Activated naive CD8-positive, alpha-beta T cell treated with anti-CD3 and anti-CD28 coated beads, Interleukin-2, amount 50 U/mL, for 24 hours (primary cell): Measurements from ENCODE around the gene MYO1E.
"Not testable (repeated sequence)": the region's sequence is repeated elsewhere in the genome, so short reads cannot be mapped to it uniquely, and the experiment has no call there.

Experiments
- ATAC-seq: fragments of 150-1000 bp; cut with Tn5 transposase; one replicate; pipeline ENCODE4 v1.10.0; 2021
- DNase-seq: peaks from one replicate; pipeline ENCODE4 v3.0.0; 2021
- H3K27ac Mint-ChIP-seq: one replicate; pipeline ENCODE4 v1.8.0; 2021; ENCODE audit warnings: mild to moderate bottlenecking, mixed read lengths
- H3K27me3 Mint-ChIP-seq: one replicate; pipeline ENCODE4 v1.8.0; 2021; ENCODE audit warnings: mixed read lengths
- H3K36me3 Mint-ChIP-seq: one replicate; pipeline ENCODE4 v1.8.0; 2021; ENCODE audit warnings: low read depth, mixed read lengths
- H3K4me1 Mint-ChIP-seq: one replicate; pipeline ENCODE4 v1.8.0; 2021; ENCODE audit warnings: mixed read lengths
- H3K4me3 Mint-ChIP-seq: one replicate; pipeline ENCODE4 v1.8.0; 2021; ENCODE audit warnings: mild to moderate bottlenecking, moderate library complexity, mixed read lengths
- H3K9me3 Mint-ChIP-seq: one replicate; pipeline ENCODE4 v1.8.0; 2021; ENCODE audit warnings: mixed read lengths

MYO1E gene

GRCh38 chr15:59290295-59291212, 82.1 kb downstream of the MYO1E start:
- H3K36me3 Mint-ChIP-seq, result no peaks in the 10 kb centered on the region
- DNase-seq (no peak), ATAC-seq (no peak)
- H3K4me3 Mint-ChIP-seq, result no peak overlapping the region
- H3K27ac Mint-ChIP-seq, result no peak overlapping the region
- H3K4me1 Mint-ChIP-seq, result peaks cover 17% of the 10 kb centered on the region
- H3K27me3 Mint-ChIP-seq, result no peaks in the 10 kb centered on the region
- no peaks in the 10 kb centered on the region for H3K9me3 Mint-ChIP-seq

DNA sequence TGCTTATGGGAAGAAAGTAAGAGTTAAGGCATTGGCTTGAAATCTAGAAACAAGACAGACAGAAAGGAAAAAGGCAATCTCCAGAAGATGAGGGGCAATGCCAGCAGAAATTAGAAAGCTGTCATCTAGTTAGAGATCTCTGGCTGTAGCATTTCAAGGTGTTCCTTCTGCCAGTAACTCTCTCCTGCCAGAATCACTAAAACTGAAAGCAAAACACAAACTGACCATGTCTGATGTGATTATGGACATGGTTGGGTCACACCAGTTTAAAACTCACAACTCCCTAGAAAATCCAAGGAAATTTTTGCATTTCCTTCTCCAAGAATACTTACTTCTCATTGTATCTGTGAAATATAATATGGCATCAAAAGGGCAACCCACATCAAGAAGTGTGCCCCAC, 83.1 kb downstream of the MYO1E start:
- DNase-seq (no peak), ATAC-seq (no peak)
- Mint-ChIP-seq H3K9me3 (no peaks in the 10 kb centered on the region), H3K36me3 (no peaks in the 10 kb centered on the region), H3K4me3 (no peak overlapping the region), H3K27ac (no peak overlapping the region), H3K4me1 (peaks cover 14% of the 10 kb centered on the region), H3K27me3 (no peaks in the 10 kb centered on the region)

DNA sequence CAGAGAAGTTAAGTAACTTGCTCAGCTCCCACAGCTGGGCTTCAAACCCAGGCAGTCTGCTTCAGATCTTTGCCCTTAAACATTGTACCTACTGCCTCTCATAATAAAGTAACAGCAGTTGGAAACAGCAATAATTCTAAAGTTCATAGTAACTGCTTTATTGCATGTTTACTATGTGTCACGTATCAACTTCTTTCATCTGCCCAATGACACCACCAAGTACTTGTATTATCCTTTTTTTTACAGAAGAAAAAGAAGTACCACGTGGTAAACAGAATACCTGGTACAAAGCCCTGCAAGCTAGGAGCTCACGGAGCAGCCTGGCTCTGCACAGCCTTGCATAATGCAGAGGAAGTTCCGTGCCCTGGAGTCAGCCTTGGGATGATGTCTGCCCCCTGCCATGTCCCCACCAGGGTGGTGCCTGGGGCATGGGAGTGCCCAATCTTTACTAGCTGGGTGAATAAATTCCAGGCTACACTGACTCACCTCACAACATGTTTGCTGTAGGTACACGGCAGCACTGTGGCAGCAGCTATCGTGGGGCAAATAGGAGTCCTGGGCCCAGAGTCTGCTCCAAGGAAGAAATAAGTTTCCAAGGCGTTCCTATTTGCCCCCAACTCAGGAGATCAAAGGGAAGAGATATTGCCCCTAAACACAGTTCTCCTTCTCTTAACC, 88.8 kb downstream of the MYO1E start:
- H3K4me1 Mint-ChIP-seq, result peaks cover 6% of the 10 kb centered on the region
- DNase-seq (no peak), ATAC-seq (no peak)
- no peak overlapping the region for H3K4me3 Mint-ChIP-seq
- H3K36me3 Mint-ChIP-seq, result no peaks in the 10 kb centered on the region
- no peak overlapping the region for H3K27ac Mint-ChIP-seq
- H3K27me3 Mint-ChIP-seq, result no peaks in the 10 kb centered on the region
- H3K9me3 Mint-ChIP-seq, result no peaks in the 10 kb centered on the region

GRCh38 chr15:59282515-59283337, 89.9 kb downstream of the MYO1E start:
- Mint-ChIP-seq H3K4me3 (no peak overlapping the region), H3K36me3 (no peaks in the 10 kb centered on the region), H3K4me1 (peaks cover 6% of the 10 kb centered on the region), H3K27me3 (no peaks in the 10 kb centered on the region), H3K9me3 (no peaks in the 10 kb centered on the region), H3K27ac (no peak overlapping the region)
- ATAC-seq, result no peak
- DNase-seq, result no peak

- no peaks in the 10 kb centered on the region for H3K9me3 Mint-ChIP-seq
- peaks cover 6% of the 10 kb centered on the region for H3K4me1 Mint-ChIP-seq
- DNase-seq (no peak), ATAC-seq (no peak)
- no peak overlapping the region for H3K4me3 Mint-ChIP-seq
- no peaks in the 10 kb centered on the region for H3K36me3 Mint-ChIP-seq
- H3K27ac Mint-ChIP-seq, result no peak overlapping the region
- H3K27me3 Mint-ChIP-seq, result no peaks in the 10 kb centered on the region
Observed at GRCh38 chr15:59281699-59282098, 91.0 kb downstream of the MYO1E start.

DNA sequence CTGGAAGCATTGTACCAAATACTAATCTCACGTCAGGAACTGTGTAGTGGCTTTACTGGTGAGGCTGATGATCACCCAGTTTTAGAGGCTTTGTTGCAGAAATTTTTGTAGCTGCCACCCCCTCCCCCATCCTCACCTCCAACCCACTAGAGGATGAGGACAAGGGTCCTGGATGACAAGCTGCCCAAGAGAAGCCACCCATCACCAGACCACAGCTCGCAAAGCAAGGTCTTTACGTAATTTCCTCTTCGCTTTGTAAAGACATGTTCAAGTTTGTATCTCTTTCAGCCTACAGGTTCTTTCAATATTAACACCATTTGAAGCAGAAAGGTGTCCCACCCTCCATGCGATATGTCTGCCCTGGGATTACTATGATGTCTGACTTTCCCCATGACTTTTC, 91.8 kb downstream of the MYO1E start:
- no peaks in the 10 kb centered on the region for H3K27me3 Mint-ChIP-seq
- no peak for DNase-seq
- ATAC-seq, result no peak
- H3K9me3 Mint-ChIP-seq, result no peaks in the 10 kb centered on the region
- no peak overlapping the region for H3K27ac Mint-ChIP-seq
- H3K4me1 Mint-ChIP-seq, result peaks cover 11% of the 10 kb centered on the region
- no peaks in the 10 kb centered on the region for H3K36me3 Mint-ChIP-seq
- H3K4me3 Mint-ChIP-seq, result no peak overlapping the region

GRCh38 chr15:59280292-59280691, 92.4 kb downstream of the MYO1E start:
- H3K4me1 Mint-ChIP-seq, result peaks cover 13% of the 10 kb centered on the region
- ATAC-seq, DNase-seq, H3K27me3 Mint-ChIP-seq, H3K9me3 Mint-ChIP-seq, H3K27ac Mint-ChIP-seq, H3K36me3 Mint-ChIP-seq, H3K4me3 Mint-ChIP-seq: not testable (repeated sequence)

DNA sequence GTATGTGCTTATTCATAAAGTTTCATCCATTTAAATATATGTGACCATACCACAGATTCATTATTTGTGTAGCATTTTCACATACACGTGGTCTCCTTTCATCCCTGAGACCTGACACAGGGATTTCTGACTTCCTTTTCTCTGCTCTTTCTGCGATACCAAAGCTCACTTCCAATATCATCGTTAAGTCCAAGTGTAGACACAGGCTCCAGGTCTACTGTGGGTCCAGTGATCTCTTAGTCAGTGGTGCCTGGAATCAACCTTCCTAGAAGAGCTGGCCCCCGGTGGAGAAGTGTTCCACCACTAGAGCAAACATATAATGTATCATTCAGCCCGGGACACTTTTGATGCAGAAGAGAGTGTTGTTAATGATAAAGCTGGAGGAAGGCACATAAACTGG, 93.6 kb downstream of the MYO1E start:
- H3K27me3 Mint-ChIP-seq, result no peaks in the 10 kb centered on the region
- H3K27ac Mint-ChIP-seq, result no peak overlapping the region
- H3K9me3 Mint-ChIP-seq, result no peaks in the 10 kb centered on the region
- ATAC-seq, result no peak
- H3K4me1 Mint-ChIP-seq, result peaks cover 21% of the 10 kb centered on the region
- H3K36me3 Mint-ChIP-seq, result no peaks in the 10 kb centered on the region
- DNase-seq, result no peak
- H3K4me3 Mint-ChIP-seq, result no peak overlapping the region

- no peaks in the 10 kb centered on the region for H3K9me3 Mint-ChIP-seq
- H3K27ac Mint-ChIP-seq, result no peak overlapping the region
- ATAC-seq (no peak), DNase-seq (no peak)
- no peak overlapping the region for H3K4me3 Mint-ChIP-seq
- peaks cover 25% of the 10 kb centered on the region for H3K4me1 Mint-ChIP-seq
- no peaks in the 10 kb centered on the region for H3K36me3 Mint-ChIP-seq
- no peaks in the 10 kb centered on the region for H3K27me3 Mint-ChIP-seq
Observed at GRCh38 chr15:59278120-59278519, 94.6 kb downstream of the MYO1E start.

GRCh38 chr15:59276225-59277178, 96.2 kb downstream of the MYO1E start:
- H3K4me3 Mint-ChIP-seq, result no peak overlapping the region
- H3K9me3 Mint-ChIP-seq, result no peaks in the 10 kb centered on the region
- H3K4me1 Mint-ChIP-seq, result peaks cover 33% of the 10 kb centered on the region
- no peaks in the 10 kb centered on the region for H3K36me3 Mint-ChIP-seq
- no peaks in the 10 kb centered on the region for H3K27me3 Mint-ChIP-seq
- H3K27ac Mint-ChIP-seq, result no peak overlapping the region
- ATAC-seq (no peak), DNase-seq (no peak)

GRCh38 chr15:59274126-59274970, 98.3 kb downstream of the MYO1E start:
- DNase-seq (no peak), ATAC-seq (peak; percentile 57)
- Mint-ChIP-seq H3K36me3 (no peaks in the 10 kb centered on the region), H3K4me1 (peaks cover 32% of the 10 kb centered on the region), H3K27ac (peak overlapping the region; percentile 78), H3K9me3 (no peaks in the 10 kb centered on the region), H3K4me3 (no peak overlapping the region), H3K27me3 (no peaks in the 10 kb centered on the region)

DNA sequence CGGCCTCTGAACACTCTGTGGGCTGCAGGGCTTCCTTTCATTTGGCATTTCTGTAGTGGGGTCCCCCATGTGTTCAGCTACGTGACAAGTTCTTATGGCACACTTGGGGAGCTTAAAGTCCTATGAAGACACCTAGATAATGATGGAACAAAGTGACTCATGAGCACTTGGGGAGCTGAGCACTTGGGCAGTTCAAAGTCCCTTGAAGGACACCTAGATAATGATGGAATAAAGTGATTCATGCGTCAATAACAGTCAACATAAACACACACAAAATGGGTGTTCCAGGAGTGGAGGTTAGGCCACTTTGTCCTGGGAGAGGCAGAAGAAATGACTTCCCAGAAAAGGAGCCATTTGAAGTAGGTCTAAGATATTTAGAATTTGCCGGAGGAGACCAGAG, 99.4 kb downstream of the MYO1E start:
- DNase-seq (no peak), ATAC-seq (no peak)
- no peaks in the 10 kb centered on the region for H3K27me3 Mint-ChIP-seq
- H3K27ac Mint-ChIP-seq, result peak overlapping the region; percentile 8
- peaks cover 40% of the 10 kb centered on the region for H3K4me1 Mint-ChIP-seq
- no peaks in the 10 kb centered on the region for H3K9me3 Mint-ChIP-seq
- peaks cover 3% of the 10 kb centered on the region for H3K36me3 Mint-ChIP-seq
- H3K4me3 Mint-ChIP-seq, result no peak overlapping the region

DNA sequence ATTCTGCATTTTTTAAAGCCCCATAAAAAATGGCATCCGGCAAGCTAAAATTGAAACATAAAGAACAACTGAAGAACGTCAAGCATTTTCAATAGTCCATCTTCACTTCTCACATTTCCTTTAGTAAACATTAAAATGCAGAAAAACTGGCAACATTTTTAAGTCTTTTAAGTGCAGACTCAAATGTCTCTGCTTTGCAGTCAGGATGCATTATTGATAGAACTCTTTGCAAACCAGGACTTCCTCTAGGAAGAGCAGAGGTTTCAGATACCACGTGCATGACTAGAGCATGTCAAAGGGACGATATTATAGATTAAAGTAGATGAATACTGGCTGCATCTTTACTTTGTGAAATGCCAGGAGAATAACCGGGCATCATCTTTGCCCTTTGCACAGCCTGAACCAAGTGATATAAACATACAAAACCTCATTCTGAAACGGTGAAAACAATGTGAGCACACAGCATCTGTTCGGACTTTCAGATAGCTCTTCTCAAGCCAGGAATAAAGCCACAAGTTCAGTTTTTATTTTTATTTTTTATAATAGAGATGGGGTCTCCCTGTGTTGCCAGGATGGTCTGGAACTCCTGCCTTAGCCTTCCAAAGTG, 101.0 kb downstream of the MYO1E start:
- H3K27ac Mint-ChIP-seq, result no peak overlapping the region
- ATAC-seq, result no peak
- no peaks in the 10 kb centered on the region for H3K27me3 Mint-ChIP-seq

More for the DNA sequence above, 101.0 kb downstream of the MYO1E start:
- peaks cover 3% of the 10 kb centered on the region for H3K36me3 Mint-ChIP-seq
- H3K9me3 Mint-ChIP-seq, result no peaks in the 10 kb centered on the region
- no peak for DNase-seq
- H3K4me3 Mint-ChIP-seq, result no peak overlapping the region
- H3K4me1 Mint-ChIP-seq, result peaks cover 44% of the 10 kb centered on the region
